Measurements from ENCODE around the gene ADRA2B.

DNA sequence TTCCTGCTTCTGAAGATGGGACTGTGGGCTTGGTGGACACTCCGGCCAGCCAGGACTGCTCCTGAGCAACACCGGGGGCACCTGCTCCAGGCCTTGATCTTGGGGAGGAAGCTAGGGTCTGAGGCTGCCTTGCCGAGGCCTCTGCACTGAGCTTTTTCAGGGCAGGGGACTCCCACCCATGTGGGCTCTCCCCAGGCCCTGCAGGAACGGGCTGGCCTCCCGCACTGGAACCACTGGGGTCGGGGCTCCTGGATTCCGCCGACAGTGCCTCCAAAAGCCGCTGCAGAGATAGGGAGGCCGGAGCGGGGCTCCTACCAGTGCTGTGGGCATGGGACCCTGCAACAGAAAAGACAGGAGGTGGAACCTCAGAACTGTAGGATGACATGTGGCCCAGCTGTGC is 7.6 kb upstream of the ADRA2B start:
- TF ChIP-seq, protein P1, sequence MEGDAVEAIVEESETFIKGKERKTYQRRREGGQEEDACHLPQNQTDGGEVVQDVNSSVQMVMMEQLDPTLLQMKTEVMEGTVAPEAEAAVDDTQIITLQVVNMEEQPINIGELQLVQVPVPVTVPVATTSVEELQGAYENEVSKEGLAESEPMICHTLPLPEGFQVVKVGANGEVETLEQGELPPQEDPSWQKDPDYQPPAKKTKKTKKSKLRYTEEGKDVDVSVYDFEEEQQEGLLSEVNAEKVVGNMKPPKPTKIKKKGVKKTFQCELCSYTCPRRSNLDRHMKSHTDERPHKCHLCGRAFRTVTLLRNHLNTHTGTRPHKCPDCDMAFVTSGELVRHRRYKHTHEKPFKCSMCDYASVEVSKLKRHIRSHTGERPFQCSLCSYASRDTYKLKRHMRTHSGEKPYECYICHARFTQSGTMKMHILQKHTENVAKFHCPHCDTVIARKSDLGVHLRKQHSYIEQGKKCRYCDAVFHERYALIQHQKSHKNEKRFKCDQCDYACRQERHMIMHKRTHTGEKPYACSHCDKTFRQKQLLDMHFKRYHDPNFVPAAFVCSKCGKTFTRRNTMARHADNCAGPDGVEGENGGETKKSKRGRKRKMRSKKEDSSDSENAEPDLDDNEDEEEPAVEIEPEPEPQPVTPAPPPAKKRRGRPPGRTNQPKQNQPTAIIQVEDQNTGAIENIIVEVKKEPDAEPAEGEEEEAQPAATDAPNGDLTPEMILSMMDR (IDR thresholded peaks at IDR 0.05): no peak
- TF ChIP-seq POLR2A (IDR thresholded peaks at IDR 0.05): no peak
